HG03060 (cell line): ENCODE results near the gene PI4KA.

Experiments
- ATAC-seq: cut with Tn5 transposase; IDR thresholded peaks from one replicate; pipeline ENCODE4 v1.9.1; 2021; ENCODE audit warnings: low read depth, moderate number of reproducible peaks; ENCODE audit not compliant: unreplicated experiment

PI4KA gene

DNA sequence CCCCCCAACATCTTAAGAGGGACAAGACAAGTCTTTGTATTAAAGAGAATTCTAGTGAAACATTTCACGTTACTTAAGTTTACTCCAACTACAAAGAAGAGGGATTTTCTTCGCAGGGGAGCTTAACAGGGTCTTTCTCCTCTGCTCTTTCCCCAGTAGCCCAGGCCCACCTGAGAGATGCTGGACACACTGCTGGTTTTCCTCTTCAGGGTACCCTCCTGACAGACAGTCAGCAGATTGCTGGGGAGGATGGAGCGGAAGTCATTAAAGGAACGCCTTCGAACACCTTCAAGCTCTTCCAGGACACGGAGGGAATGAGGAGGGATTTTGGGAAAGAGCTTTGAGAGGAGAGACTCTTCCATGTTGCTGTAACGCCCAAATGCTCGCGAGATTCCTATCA is 39.1 kb downstream of the PI4KA start:
- no peak for ATAC-seq

DNA sequence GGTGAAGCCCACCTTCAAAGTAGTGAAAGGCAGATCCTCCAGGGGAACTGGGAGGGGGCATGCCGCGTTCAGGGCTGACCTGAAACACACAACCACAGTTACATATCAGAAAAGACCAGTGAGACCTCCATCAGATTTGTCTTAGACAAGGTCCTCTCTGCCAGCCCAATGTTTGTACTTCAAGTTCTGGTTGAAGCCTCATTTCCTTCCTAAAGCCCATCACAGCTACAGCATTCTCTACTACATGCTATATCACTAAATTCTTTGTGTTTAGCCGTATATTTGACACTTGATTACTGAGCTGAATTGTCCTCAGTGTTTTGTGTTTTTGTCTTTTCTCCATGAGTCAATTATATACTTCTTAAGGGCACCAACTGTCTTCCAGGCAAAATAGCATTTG is 40.1 kb downstream of the PI4KA start:
- ATAC-seq, result no peak

DNA sequence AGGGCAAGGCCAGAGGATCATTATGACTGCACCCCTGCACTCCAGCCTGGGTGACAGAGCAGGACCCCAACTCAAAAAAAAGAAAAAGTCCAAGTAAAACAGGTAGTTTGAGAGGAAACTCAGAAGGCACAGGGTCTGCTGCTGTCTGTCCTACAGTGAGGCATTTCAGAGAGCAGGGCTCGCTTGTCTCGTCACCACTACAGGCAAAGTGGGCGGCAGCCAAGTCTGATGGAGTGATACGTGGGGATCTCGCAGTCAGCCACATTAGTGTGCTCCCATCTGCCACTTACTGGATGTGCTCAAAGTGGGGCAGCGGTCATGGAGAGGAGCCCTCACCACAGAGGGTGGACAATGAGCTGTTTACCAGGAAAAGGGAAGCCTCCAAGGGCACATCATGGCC is 42.1 kb downstream of the PI4KA start:
- ATAC-seq, result no peak

GRCh38 chr22:20815477-20816050 is 43.0 kb downstream of the PI4KA start:
- ATAC-seq, result no peak

GRCh38 chr22:20814221-20814808 is 44.3 kb downstream of the PI4KA start:
- no peak for ATAC-seq

- no peak for ATAC-seq
Observed at GRCh38 chr22:20813056-20813455, 45.6 kb downstream of the PI4KA start.

GRCh38 chr22:20811971-20812660 is 46.5 kb downstream of the PI4KA start:
- no peak for ATAC-seq

DNA sequence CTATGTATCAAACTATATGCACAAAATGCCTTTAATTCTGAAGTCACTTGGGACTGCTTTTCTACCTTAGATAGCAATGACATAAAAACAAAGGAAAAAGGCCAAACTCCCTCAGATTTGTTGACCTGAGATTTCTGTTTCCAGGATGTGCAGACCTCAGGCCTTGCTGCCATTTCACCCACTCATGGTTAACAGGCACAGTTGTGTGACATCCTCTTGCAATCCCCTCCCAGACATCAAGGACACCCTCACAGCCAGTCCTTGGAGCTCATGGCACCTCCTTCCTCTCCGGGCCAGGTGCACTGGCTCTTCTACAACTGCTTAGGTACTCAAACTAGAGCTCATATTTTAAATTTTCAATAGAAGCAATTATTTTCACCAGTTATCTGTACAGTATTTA is 47.4 kb downstream of the PI4KA start:
- ATAC-seq, result no peak

- no peak for ATAC-seq
Observed at GRCh38 chr22:20810645-20811044, 48.0 kb downstream of the PI4KA start.

DNA sequence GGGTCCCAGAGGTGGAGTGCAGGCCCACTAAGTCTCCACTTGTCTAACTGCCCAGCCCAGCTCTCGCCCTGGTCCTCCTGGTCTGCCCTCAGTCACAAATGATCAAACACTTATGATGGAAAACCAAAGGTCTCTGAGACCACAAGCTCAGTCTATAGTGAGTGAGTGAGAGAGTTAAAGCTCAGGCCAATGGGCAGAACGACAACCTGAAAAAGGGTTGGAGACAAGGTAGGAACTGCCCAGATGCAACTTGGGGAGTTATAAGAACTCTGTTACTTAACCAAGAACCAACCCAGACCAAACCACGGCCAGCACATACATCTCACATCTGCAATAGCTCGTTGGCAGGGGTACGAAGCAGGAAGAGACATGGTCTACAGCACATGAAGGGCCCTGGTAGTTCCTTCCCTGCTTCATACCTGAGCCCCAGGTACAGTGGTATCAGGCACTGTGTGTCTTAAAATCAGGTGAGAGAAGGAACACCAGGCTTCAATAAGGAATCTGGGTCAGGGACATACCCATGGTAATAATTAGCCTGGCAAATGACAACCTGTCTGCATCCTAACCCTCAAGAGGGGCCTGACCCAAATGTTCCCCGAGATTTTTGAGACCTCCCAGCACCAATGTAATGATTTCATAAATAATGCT is 48.9 kb downstream of the PI4KA start:
- ATAC-seq, result no peak

- no peak for ATAC-seq
Observed at GRCh38 chr22:20808844-20809243, 49.8 kb downstream of the PI4KA start.

DNA sequence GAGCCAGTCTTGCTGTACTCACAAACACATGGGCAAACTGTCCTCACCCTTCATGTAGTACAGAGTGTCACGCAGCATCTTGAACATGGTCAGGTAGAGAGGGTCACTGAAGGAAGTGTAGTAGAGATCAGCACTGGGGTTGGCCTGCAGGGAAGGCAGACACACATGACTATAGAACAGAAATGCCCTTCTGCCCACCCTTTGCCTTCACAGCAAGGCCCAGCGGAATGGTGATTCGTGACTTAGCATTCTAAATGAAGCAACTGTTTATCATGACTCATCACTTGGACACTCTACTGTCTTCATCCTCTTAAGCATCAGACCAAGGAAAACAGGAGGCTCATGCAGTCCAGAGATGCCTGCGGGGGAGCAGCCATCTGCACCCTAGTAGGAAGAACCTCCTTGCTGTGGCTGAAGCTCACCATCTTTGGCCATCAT is 51.3 kb downstream of the PI4KA start:
- ATAC-seq, result no peak

DNA sequence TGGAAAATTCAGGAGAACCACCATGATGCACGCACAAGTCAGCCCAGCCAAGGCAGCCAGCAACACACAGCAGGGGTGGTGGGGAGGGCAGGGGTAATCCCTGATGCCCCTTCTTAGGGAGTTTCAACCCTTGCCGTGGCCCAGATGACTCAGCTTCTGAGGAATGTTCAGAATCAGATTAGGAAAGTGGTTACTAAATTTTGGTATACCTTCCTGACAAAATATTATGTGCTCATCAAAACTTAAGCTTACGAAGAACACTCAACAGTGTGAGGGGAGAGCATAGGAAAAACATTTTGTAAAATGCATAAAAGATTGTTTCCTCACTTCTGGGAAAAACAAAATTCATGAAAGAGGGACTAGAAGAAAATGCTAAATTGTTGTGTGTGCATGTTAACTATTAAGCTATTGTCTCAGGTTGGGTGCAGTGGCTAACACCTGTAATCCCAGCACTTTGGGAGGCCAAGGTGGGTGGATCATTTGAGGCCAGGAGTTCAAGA is 52.6 kb downstream of the PI4KA start:
- no peak for ATAC-seq

DNA sequence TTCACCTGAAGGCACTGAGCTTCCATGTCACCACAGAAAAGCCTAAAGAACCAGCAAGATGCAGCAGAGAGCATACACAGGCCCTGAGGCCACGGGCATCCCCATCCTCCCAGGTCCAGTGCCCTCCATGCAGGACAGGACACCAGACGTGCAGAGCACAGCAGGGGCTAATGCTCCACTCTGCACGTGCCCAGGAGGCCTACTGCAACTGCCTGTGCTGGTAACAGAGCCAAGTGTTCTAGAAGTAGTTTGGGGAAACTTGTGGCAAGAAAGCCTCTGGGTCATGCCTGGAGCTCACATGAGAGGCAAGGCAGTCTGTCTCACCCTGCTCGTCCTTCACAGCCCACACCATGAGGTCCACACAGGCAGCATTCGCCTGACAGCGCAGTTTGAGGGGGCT is 54.0 kb downstream of the PI4KA start:
- no peak for ATAC-seq

GRCh38 chr22:20803696-20804324 is 54.8 kb downstream of the PI4KA start:
- no peak for ATAC-seq

DNA sequence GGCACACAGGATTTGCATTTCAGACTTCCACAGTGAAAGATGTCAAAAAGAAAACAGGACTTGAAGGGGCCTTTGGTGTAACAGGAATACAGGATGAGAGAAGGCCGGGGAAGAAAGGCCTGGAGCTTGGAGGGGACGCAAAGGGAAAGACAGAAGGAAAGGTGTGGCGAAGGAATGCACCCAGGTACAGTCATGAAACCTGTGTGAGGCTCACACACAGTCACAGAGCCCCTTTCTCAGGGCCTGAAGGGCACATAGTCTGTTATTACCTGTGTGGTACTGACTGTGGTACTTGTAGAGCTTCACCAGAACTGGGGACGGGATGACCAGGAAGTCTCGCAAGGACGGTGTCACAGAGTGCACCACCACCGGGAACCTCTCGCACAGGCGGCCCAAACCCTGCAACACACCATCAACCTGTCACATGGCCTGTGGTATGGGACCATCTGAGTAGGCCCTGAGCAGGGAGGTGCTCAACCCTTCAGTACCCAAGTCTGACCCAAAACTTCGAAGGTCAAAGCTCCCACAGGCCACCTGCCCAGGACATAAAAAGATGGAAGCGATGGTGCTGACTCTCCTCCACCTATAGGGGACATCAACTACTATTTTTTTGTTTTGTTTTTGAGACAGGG is 55.6 kb downstream of the PI4KA start:
- ATAC-seq, result no peak

DNA sequence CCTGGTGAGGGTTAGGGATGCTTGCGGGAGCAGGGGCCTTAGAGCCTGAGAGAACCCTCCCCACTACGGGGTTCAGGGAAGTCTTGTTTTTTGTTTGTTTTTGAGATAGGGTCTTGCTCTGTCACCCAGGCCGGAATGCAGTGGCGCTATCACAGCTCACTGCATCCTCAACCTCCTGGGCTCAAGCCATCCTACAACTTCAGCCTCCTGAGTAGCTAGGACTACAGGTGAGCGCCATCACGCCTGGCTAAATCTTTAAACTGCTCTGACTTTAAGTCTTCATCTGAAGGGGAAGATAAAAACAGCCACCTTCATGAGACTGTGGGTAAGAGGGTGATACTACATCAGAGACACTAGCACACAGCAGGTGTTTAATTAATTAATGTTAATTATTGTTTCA is 56.2 kb downstream of the PI4KA start:
- no peak for ATAC-seq

DNA sequence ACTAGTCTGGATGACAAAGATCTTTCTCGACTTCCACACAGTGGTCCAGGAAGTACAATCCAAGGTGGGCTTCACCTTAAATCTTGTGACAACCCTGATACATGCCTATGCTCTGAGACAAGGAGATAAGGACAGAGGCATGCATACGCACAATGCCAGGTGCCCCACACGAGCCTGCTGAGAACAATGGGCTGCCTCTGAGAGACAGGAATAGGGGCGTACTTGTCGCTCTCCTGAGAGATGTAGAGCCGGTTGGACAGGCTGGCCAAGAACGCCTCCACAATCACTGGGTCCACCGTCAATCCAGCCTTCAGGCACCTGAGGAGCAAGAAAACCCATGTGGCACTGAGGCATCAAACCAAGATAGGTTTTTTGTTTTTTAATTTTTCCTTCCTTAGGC is 59.2 kb downstream of the PI4KA start:
- no peak for ATAC-seq

GRCh38 chr22:20798974-20799373 is 59.6 kb downstream of the PI4KA start:
- ATAC-seq, result no peak

- ATAC-seq, result no peak
Observed at GRCh38 chr22:20798218-20798617, 60.4 kb downstream of the PI4KA start.

DNA sequence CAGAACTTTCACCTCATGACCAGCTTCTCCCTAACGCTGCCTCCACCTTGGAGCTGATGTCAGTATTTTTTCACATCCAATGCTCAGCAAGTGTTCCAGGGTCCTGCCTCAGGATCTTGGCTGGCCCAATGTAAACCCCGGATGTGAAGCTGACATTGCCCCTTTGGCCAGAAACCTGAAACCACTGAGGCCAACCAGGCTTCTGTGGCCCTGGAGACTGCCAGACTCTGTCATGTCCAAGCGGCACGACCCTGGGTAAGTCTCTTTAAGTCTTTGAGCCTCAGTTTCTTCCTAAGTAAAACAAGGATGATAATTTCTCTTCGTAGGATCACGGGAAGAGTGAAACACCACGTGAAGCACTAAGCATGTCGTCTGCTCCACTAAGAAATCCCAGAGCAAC is 61.9 kb downstream of the PI4KA start:
- ATAC-seq, result no peak
